Chondrocyte (in vitro differentiated cells): ENCODE results near the gene WWTR1. TPM values are rescaled to one million over a fixed set of nuclear protein-coding genes. Genes with fewer than 3 reads are reported as not detected.

Experiments
- DNase-seq: peaks from one replicate; pipeline ENCODE4 v3.0.0; 2021; ENCODE audit warnings: mixed read lengths, low spot score
- H3K27ac Mint-ChIP-seq: one replicate; pipeline ENCODE4 v1.8.0; 2021; ENCODE audit warnings: mild to moderate bottlenecking, moderate library complexity, mixed read lengths; ENCODE audit not compliant: unreplicated experiment
- H3K27me3 Mint-ChIP-seq: 2 replicates; pipeline ENCODE4 v1.8.0; 2021; ENCODE audit warnings: low read depth, mixed read lengths
- H3K36me3 Mint-ChIP-seq: 2 replicates; pipeline ENCODE4 v1.8.0; 2021; ENCODE audit warnings: low read depth, mixed read lengths
- H3K4me1 Mint-ChIP-seq: 2 replicates; pipeline ENCODE4 v1.8.0; 2021; ENCODE audit warnings: low read depth, mild to moderate bottlenecking, mixed read lengths
- H3K4me3 Mint-ChIP-seq: one replicate; pipeline ENCODE4 v1.8.0; 2021; ENCODE audit warnings: mild to moderate bottlenecking, moderate library complexity, mixed read lengths; ENCODE audit not compliant: unreplicated experiment
- H3K9me3 Mint-ChIP-seq: 2 replicates; pipeline ENCODE4 v1.8.0; 2021; ENCODE audit warnings: low read depth, mixed read lengths
- CTCF ChIP-seq: fragments of 200-600 bp; sonication (generic); IDR thresholded peaks from 2 replicates; pipeline ENCODE4 v1.5.0; 2021; ENCODE audit warnings: antibody characterized with exemption, mild to moderate bottlenecking, moderate library complexity
- total RNA-seq: library from RNA; stranded (reverse); gene quantifications from 3 replicates; pipeline ENCODE4 v1.2.1, GENCODE V29; 2021

WWTR1 gene
- total RNA-seq, 1 donor from 2014 or later = 107 TPM

GRCh38 chr3:149481491-149481890 is 176.3 kb downstream of the WWTR1 start:
- no peaks in the 10 kb centered on the region for H3K36me3 Mint-ChIP-seq
- no peak overlapping the region for H3K27ac Mint-ChIP-seq
- H3K4me3 Mint-ChIP-seq = no peak overlapping the region
- no peak for DNase-seq
- no peaks in the 10 kb centered on the region for H3K27me3 Mint-ChIP-seq
- TF ChIP-seq CTCF = no peak
- H3K4me1 Mint-ChIP-seq = peaks cover 9% of the 10 kb centered on the region
- H3K9me3 Mint-ChIP-seq = no peaks in the 10 kb centered on the region

- peaks cover 9% of the 10 kb centered on the region for H3K4me1 Mint-ChIP-seq
- H3K4me3 Mint-ChIP-seq = no peak overlapping the region
- no peaks in the 10 kb centered on the region for H3K27me3 Mint-ChIP-seq
- H3K36me3 Mint-ChIP-seq = no peaks in the 10 kb centered on the region
- no peak for TF ChIP-seq CTCF
- DNase-seq = no peak
- H3K9me3 Mint-ChIP-seq = no peaks in the 10 kb centered on the region
- no peak overlapping the region for H3K27ac Mint-ChIP-seq
These were observed 176.8 kb downstream of the WWTR1 start for GRCh38 chr3:149481056-149481455.

DNA sequence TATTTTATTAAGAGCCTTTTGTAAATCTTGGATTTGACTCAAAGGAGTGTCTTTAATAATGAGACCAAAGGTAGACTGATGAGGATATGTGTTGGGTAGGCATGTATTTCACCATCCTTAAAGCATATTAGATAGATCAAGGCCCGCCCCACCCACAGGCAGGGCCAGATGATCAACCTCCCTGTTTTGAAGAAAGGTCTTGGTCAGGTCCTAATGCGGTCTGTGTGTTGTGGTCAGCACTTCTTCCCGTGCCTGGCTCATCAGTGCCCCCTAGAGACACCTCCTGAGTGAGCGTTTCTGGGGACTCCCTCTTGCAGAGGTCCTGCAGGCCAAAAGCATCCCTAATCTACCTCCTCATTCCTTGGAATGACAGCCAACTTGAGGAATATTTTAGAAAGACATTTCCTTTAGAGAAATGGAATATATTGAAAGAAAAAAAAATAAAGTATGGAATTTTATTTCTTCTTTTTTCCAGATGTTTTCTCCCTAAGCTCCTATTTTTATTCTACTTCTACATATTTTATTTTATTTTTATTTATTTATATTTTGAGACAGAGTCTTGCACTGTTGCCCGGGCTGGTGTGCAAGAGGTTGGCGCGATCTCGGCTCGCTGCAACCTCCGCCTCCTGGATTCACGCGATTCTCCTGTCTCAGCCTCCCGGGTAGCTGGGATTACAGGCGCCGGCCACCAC is 177.4 kb downstream of the WWTR1 start:
- H3K9me3 Mint-ChIP-seq = no peaks in the 10 kb centered on the region
- TF ChIP-seq CTCF = peak; percentile 95
- peak overlapping the region; percentile 29 for H3K27ac Mint-ChIP-seq
- DNase-seq = no peak
- no peaks in the 10 kb centered on the region for H3K27me3 Mint-ChIP-seq
- no peak overlapping the region for H3K4me3 Mint-ChIP-seq
- H3K36me3 Mint-ChIP-seq = no peaks in the 10 kb centered on the region
- peaks cover 9% of the 10 kb centered on the region for H3K4me1 Mint-ChIP-seq

DNA sequence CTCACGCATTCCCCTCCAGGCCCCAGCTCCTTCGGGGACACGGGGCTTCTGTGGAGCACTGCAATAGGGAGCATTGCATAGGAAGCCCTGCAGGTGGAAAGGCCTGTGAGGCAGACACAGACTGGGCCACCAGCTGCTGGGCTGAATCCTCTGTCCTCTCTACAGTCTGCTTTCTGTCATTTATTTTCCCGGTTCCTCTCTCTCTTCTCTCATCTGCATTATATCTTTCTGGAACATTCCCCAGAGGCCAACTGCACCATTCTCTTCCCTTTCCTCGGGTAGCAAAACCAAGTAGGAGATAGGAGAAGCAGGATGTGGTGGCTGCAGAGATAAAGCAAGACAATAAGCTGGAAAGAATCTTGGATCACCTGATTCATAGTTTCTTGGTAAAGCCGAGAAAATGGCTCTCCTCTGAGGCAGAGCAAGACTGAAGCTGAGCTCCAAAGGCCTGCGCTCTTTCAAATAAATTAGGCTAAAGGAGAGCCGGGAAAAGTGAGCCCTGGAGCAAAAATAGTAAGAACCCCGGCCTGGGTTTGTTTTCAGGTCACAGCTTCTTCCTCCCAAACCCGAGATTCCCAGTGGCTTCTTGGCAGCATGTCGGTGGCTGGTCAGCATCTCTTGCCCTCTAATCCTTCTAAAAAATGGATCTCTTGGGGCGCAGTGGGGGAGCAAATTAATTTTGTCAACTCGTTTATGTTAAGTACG is 178.1 kb downstream of the WWTR1 start:
- Mint-ChIP-seq H3K27me3 (no peaks in the 10 kb centered on the region), H3K4me1 (peaks cover 16% of the 10 kb centered on the region), H3K4me3 (no peak overlapping the region), H3K27ac (peak overlapping the region; percentile 29), H3K36me3 (no peaks in the 10 kb centered on the region), H3K9me3 (no peaks in the 10 kb centered on the region)
- DNase-seq = no peak
- TF ChIP-seq CTCF = no peak

DNA sequence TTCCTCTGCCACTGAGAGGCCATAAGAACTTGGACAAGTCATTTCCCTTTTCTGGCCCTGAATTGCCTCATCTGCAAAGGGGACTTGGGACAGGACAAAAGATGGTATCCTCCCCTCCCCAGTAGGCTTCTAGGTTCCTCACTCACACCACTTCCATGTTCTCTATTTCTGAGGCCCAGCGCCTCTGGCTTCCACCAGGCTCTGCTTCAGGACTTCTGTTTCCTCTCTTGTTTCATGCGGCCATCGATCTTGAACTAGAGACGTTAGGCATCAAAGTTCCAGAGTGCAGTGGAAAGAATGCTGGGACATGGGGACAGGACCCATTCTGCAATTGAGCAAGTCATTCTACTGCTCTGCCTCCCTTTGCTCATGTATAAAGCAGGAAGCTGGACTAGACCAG is 181.6 kb downstream of the WWTR1 start:
- Mint-ChIP-seq H3K4me1 (peaks cover 51% of the 10 kb centered on the region), H3K27me3 (no peaks in the 10 kb centered on the region), H3K36me3 (no peaks in the 10 kb centered on the region), H3K9me3 (no peaks in the 10 kb centered on the region), H3K4me3 (no peak overlapping the region), H3K27ac (no peak overlapping the region)
- no peak for DNase-seq
- no peak for TF ChIP-seq CTCF
